H1 (cell line): Measurements from ENCODE around the gene TMEM145. TPM values are rescaled to one million over a fixed set of nuclear protein-coding genes. Genes with fewer than 3 reads are reported as not detected.

Experiments used
- CTCF ChIA-PET: fragments of 300-600 bp; sonication (Branson Sonifier 250); formaldehyde crosslinking; loops from one replicate; lab custom pipeline; 2021; ENCODE audit not compliant: partially characterized antibody; lab: Charles Lee
- POLR2A ChIA-PET: fragments of 300-600 bp; sonication (Branson Sonifier 250); formaldehyde crosslinking; loops from one replicate; lab custom pipeline; 2021; ENCODE audit warnings: inconsistent platforms; ENCODE audit not compliant: partially characterized antibody; lab: Charles Lee
- DNase-seq, 2 experiments: peaks; one replicate each; pipeline versions ENCODE4 v3.0.0 to v3.0.0-alpha.2; 2010 to 2022; ENCODE audit warnings: low spot score in 2 of 2, low read depth in 1 of 2, mixed read lengths in 1 of 2
- FAIRE-seq: peaks from 2 replicates; lab custom pipeline; 2011; peaks lifted over from hg19 to GRCh38; lab: Jason Lieb, UNC
- H2AFZ ChIP-seq: 2 replicates; pipeline ENCODE4 v1.8.1; 2012; ENCODE audit warnings: low read length, inconsistent platforms
- H2AK5ac ChIP-seq: 2 replicates; pipeline ENCODE4 v1.6.1; 2013; ENCODE audit warnings: low read depth, low read length
- H2BK120ac ChIP-seq: replicated peaks from 2 replicates; pipeline ENCODE3; 2013; ENCODE audit warnings: low read depth, low read length, inconsistent platforms
- H2BK12ac ChIP-seq: 2 replicates; pipeline ENCODE4 v1.6.1; 2013; ENCODE audit warnings: low read depth, low read length
- H2BK15ac ChIP-seq: 2 replicates; pipeline ENCODE4 v1.6.1; 2013; ENCODE audit warnings: low read length
- H2BK20ac ChIP-seq: 2 replicates; pipeline ENCODE4 v1.6.1; 2013; ENCODE audit warnings: low read length
- H2BK5ac ChIP-seq: 2 replicates; pipeline ENCODE4 v1.6.1; 2013; ENCODE audit warnings: low read depth, low read length
- H3K14ac ChIP-seq: 2 replicates; pipeline ENCODE4 v1.6.1; 2013; ENCODE audit warnings: inconsistent platforms; ENCODE audit not compliant: insufficient read length
- H3K18ac ChIP-seq: 2 replicates; pipeline ENCODE4 v1.6.1; 2013; ENCODE audit warnings: low read length; ENCODE audit errors: extremely low read depth
- H3K23ac ChIP-seq: 2 replicates; pipeline ENCODE4 v1.6.1; 2013; ENCODE audit warnings: inconsistent platforms; ENCODE audit not compliant: insufficient read length
- H3K23me2 ChIP-seq: 2 replicates; pipeline ENCODE4 v1.6.1; 2013; ENCODE audit warnings: low read depth, low read length
- H3K27ac ChIP-seq: 2 replicates; pipeline ENCODE4 v1.6.1; 2011; ENCODE audit warnings: low read depth, low read length, inconsistent platforms
- H3K27me3 ChIP-seq, 4 experiments: replicated peaks in 1 of 4; 1 replicate in 1 of 4; 2 replicates in 3 of 4; pipeline versions ENCODE4 v1.6.1 to v1.8.1; 2011 to 2013; ENCODE audit warnings: low read length in 3 of 4, mild to moderate bottlenecking in 3 of 4, inconsistent platforms in 2 of 4, mixed read lengths in 2 of 4, moderate library complexity in 1 of 4; ENCODE audit not compliant: control insufficient read depth in 3 of 4, insufficient read depth in 3 of 4; ENCODE audit errors: extremely low read depth in 1 of 4
- H3K36me3 ChIP-seq, 4 experiments: 2 replicates each; pipeline versions ENCODE4 v1.6.1 to v1.8.1; 2011 to 2013; ENCODE audit warnings: mild to moderate bottlenecking in 4 of 4, low read length in 3 of 4, moderate library complexity in 2 of 4, control low read depth in 1 of 4, inconsistent platforms in 1 of 4; ENCODE audit not compliant: insufficient read depth in 4 of 4, control insufficient read depth in 2 of 4
- H3K4ac ChIP-seq: replicated peaks from 2 replicates; pipeline ENCODE3; 2013; ENCODE audit warnings: low read length, low read depth, mixed read lengths, inconsistent platforms; ENCODE audit not compliant: insufficient read length
- H3K4me1 ChIP-seq, 4 experiments: replicated peaks in 1 of 4; 1 replicate in 1 of 4; 2 replicates in 3 of 4; pipeline versions ENCODE4 v1.6.1 to v1.8.1; 2011 to 2013; ENCODE audit warnings: low read length in 3 of 4, inconsistent platforms in 2 of 4, mixed read lengths in 1 of 4; ENCODE audit not compliant: insufficient read depth in 4 of 4, control insufficient read depth in 3 of 4
- H3K4me2 ChIP-seq, 2 experiments: 2 replicates each; pipeline versions ENCODE4 v1.6.1 to v1.8.1; 2011 to 2013; ENCODE audit warnings: low read depth in 2 of 2, low read length in 2 of 2, control low read depth in 1 of 2, inconsistent platforms in 1 of 2, mild to moderate bottlenecking in 1 of 2; ENCODE audit not compliant: insufficient read depth in 1 of 2
- H3K4me3 ChIP-seq, 4 experiments: fragments of 200-600, 300-600 bp in 1 of 4; sonication (generic), shearing (Covaris generic), sonication (Bioruptor Twin) in 1 of 4; 2 replicates each; pipeline versions ENCODE4 v1.5.1 to v1.8.1; 2011 to 2016; ENCODE audit warnings: low read length in 4 of 4, low read depth in 3 of 4, control low read depth in 2 of 4, inconsistent platforms in 2 of 4, mild to moderate bottlenecking in 2 of 4, mixed read lengths in 1 of 4, moderate library complexity in 1 of 4; ENCODE audit not compliant: insufficient read depth in 2 of 4; ENCODE audit errors: extremely low read depth in 1 of 4
- H3K56ac ChIP-seq: replicated peaks from 2 replicates; pipeline ENCODE3; 2013; ENCODE audit warnings: low read depth, mild to moderate bottlenecking, mixed read lengths, low read length, inconsistent platforms; ENCODE audit not compliant: insufficient read length
- H3K79me1 ChIP-seq: 2 replicates; pipeline ENCODE4 v1.6.1; 2013; ENCODE audit warnings: low read depth, low read length, control low read depth
- H3K79me2 ChIP-seq, 2 experiments: 2 replicates each; pipeline versions ENCODE4 v1.6.1 to v1.8.1; 2012 to 2013; ENCODE audit warnings: low read length in 2 of 2, mild to moderate bottlenecking in 2 of 2, inconsistent platforms in 1 of 2; ENCODE audit not compliant: insufficient read depth in 2 of 2, control insufficient read depth in 1 of 2
- H3K9ac ChIP-seq, 4 experiments: replicated peaks in 1 of 4; 1 replicate in 1 of 4; 2 replicates in 3 of 4; pipeline versions ENCODE4 v1.6.1 to v1.8.1; 2011 to 2013; ENCODE audit warnings: low read depth in 3 of 4, low read length in 3 of 4, control low read depth in 2 of 4, mild to moderate bottlenecking in 2 of 4, moderate library complexity in 2 of 4, inconsistent platforms in 1 of 4; ENCODE audit errors: extremely low read depth in 1 of 4
- H3K9me3 ChIP-seq, 2 experiments: 2 replicates each; pipeline versions ENCODE4 v1.6.1 to v1.8.1; 2012 to 2013; ENCODE audit warnings: mild to moderate bottlenecking in 2 of 2, moderate library complexity in 2 of 2, control low read depth in 1 of 2, inconsistent platforms in 1 of 2, low read depth in 1 of 2, low read length in 1 of 2, mixed read lengths in 1 of 2; ENCODE audit not compliant: insufficient read depth in 2 of 2
- H4K20me1 ChIP-seq, 2 experiments: replicated peaks in 1 of 2; 2 replicates each; pipeline versions ENCODE3 to v1.8.1; 2011 to 2013; ENCODE audit warnings: inconsistent platforms in 2 of 2, low read length in 2 of 2, mild to moderate bottlenecking in 1 of 2; ENCODE audit not compliant: insufficient read depth in 2 of 2, control insufficient read depth in 1 of 2
- H4K5ac ChIP-seq: 2 replicates; pipeline ENCODE4 v1.6.1; 2013; ENCODE audit warnings: low read length, low read depth, mixed read lengths, inconsistent platforms; ENCODE audit not compliant: insufficient read length
- H4K8ac ChIP-seq: 2 replicates; pipeline ENCODE4 v1.8.0; 2013; ENCODE audit warnings: mild to moderate bottlenecking, moderate library complexity, low read length, inconsistent platforms; ENCODE audit not compliant: insufficient read depth; ENCODE audit errors: extremely low read depth
- H4K91ac ChIP-seq: replicated peaks from 2 replicates; pipeline ENCODE3; 2013; ENCODE audit warnings: low read length, mixed read lengths, inconsistent platforms; ENCODE audit not compliant: insufficient read length
- ATF3 ChIP-seq: IDR thresholded peaks from 2 replicates; pipeline ENCODE4 v1.6.1; 2011; ENCODE audit warnings: low read depth, mild to moderate bottlenecking, low read length; ENCODE audit not compliant: insufficient read depth
- CEBPB ChIP-seq: IDR thresholded peaks from 2 replicates; pipeline ENCODE4 v1.6.1; 2012; ENCODE audit warnings: low read depth, low read length
- CTBP2 ChIP-seq: IDR thresholded peaks from 2 replicates; pipeline ENCODE4 v1.7.0; 2011; ENCODE audit warnings: borderline replicate concordance, mild to moderate bottlenecking, moderate library complexity, mixed read lengths, low read length; ENCODE audit not compliant: insufficient read depth, insufficient read length
- GTF2F1 ChIP-seq: IDR thresholded peaks from 2 replicates; pipeline ENCODE4 v1.6.1; 2012; ENCODE audit warnings: low read depth, low read length, improper control_type of control experiment, borderline replicate concordance
- POLR2A ChIP-seq, 2 experiments: IDR thresholded peaks; 1 replicate in 1 of 2; 2 replicates in 1 of 2; pipeline ENCODE4 v1.6.1; 2011; ENCODE audit warnings: low read depth in 2 of 2, low read length in 2 of 2, mild to moderate bottlenecking in 2 of 2; ENCODE audit errors: control extremely low read depth in 1 of 2
- SIX5 ChIP-seq: IDR thresholded peaks from 2 replicates; pipeline ENCODE4 v1.6.1; 2011; ENCODE audit warnings: mild to moderate bottlenecking, low read depth, low read length
- WGBS, 2 experiments: shearing (Covaris generic) in 1 of 2; methylation state at CpG; one replicate each; pipeline versions ENCODE4 v1.1.6 to v1.1.7; 2013 to 2015; ENCODE audit warnings: low lambda C conversion rate in 2 of 2, mixed read lengths in 2 of 2, inconsistent platforms in 1 of 2, low coverage in 1 of 2, missing lambda C conversion rate in 1 of 2; ENCODE audit not compliant: insufficient replicate concordance in 2 of 2, insufficient coverage in 1 of 2, insufficient read length in 1 of 2; ENCODE audit errors: extremely low coverage in 1 of 2, missing lambda C conversion rate in 1 of 2; 5-methylcytosine and 5-hydroxymethylcytosine counted together
- polyA plus RNA-seq, 7 experiments: library from polyadenylated mRNA; depleted of rRNA in 3 of 7; stranded (reverse) in 5 of 7; unstranded in 2 of 7; fragments of >200 nt in 5 of 7; fragments of 200-250 nt in 2 of 7; gene quantifications; 1 replicate in 5 of 7; 2 replicates in 1 of 7; 4 replicates in 1 of 7; pipeline versions ENCODE4 v1.2.1 to v1.2.3, GENCODE V29; 2011 to 2013; ENCODE audit warnings: missing spikeins in 2 of 7, mixed read lengths in 2 of 7
- total RNA-seq: library from RNA; stranded (reverse); fragmentation: NEBNext Ultra II Directional; extraction: Animal tissue kit (Norgen Biotek cat#: 25700); gene quantifications from 2 replicates; pipeline ENCODE4 v1.2.1, GENCODE V29; 2021
- TF ChIP-seq, protein P1 (sequence below), 3 experiments: IDR thresholded peaks; 1 replicate in 2 of 3; 2 replicates in 1 of 3; pipeline versions ENCODE4 v1.5.1 to v1.6.1; 2011; ENCODE audit warnings: low read length in 3 of 3, mild to moderate bottlenecking in 3 of 3, inconsistent platforms in 2 of 3, low read depth in 1 of 3, moderate library complexity in 1 of 3; ENCODE audit not compliant: insufficient read depth in 1 of 3; ENCODE audit errors: control extremely low read depth in 1 of 3

TMEM145 gene
- total and polyA plus RNA-seq, 2 of the 8 experiments (the other 6 are each of a cell fraction or from before 2014, with no cell fraction given), result 2.3 to 4.7 TPM

DNA sequence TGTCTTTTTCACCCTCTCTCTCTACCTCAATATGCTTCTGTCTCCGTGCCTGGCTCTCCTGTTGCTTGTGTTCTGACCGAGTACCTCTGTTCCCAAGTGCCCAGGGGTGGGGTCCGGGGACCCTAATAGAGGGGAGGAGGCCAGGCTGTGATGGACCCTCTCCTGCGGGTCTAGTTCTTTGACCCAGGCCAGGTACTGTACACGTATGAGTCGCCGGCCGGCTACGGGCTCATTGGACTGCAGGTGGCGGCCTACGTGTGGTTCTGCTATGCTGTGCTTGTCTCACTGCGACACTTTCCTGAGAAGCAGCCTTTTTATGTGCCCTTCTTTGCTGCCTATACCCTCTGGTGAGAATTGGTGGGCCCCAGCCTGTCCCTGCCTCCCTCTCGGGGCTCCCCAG lies 4.4 kb downstream of the TMEM145 start:
- no peak overlapping the region for H3K4me3 ChIP-seq
- 87% methylated on average over 7 of the region's 13 CpGs; no CpG with 5 or more reads in 1 of the 2 experiments for WGBS, 2 experiments
- no peak for DNase-seq
- H4K8ac ChIP-seq, result no peak overlapping the region; the same call in 1 of the 2 replicates
- no peaks in the 10 kb centered on the region for H3K36me3 ChIP-seq
- H4K5ac ChIP-seq, result no peak overlapping the region
- no peak overlapping the region for H3K18ac ChIP-seq
- ChIA-PET POLR2A (no interaction called here), CTCF (interaction anchor here (1.0 kb wide), 1 partner anchor 14 kb away, joined by 3 read pairs; no protein-coding TSS in a partner anchor)
- H3K23ac ChIP-seq, result no peak overlapping the region
- peaks cover 6% of the 10 kb centered on the region; the same call in 1 of the 2 replicates for H3K23me2 ChIP-seq
- H2BK5ac ChIP-seq, result no peak overlapping the region
- H2BK12ac ChIP-seq, result no peak overlapping the region
- H2BK20ac ChIP-seq, result no peak overlapping the region
- no peak overlapping the region for H3K4me2 ChIP-seq
- H2BK15ac ChIP-seq, result 0 out of 2 replicates have a peak overlapping the region, but pooled peaks have one; percentile 72
- no peak overlapping the region for H3K56ac ChIP-seq
- H3K79me1 ChIP-seq, result no peaks in the 10 kb centered on the region
- no peak overlapping the region for H3K9ac ChIP-seq
- TF ChIP-seq ATF3 (no peak), CEBPB (no peak), CTBP2 (no peak), POLR2A (IDR thresholded peaks at IDR 0.05; ENCODE audit: control extremely low read depth in 1 of 2, low read depth in 2 of 2, low read length in 2 of 2) (no peak), SIX5 (no peak), GTF2F1 (no peak)
- TF ChIP-seq, protein P1, sequence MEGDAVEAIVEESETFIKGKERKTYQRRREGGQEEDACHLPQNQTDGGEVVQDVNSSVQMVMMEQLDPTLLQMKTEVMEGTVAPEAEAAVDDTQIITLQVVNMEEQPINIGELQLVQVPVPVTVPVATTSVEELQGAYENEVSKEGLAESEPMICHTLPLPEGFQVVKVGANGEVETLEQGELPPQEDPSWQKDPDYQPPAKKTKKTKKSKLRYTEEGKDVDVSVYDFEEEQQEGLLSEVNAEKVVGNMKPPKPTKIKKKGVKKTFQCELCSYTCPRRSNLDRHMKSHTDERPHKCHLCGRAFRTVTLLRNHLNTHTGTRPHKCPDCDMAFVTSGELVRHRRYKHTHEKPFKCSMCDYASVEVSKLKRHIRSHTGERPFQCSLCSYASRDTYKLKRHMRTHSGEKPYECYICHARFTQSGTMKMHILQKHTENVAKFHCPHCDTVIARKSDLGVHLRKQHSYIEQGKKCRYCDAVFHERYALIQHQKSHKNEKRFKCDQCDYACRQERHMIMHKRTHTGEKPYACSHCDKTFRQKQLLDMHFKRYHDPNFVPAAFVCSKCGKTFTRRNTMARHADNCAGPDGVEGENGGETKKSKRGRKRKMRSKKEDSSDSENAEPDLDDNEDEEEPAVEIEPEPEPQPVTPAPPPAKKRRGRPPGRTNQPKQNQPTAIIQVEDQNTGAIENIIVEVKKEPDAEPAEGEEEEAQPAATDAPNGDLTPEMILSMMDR (IDR thresholded peaks at IDR 0.05; ENCODE audit: control extremely low read depth in 1 of 3, insufficient read depth in 1 of 3, low read depth in 1 of 3, low read length in 3 of 3), result peak in 2 of 3 experiments; percentile 7 to 15; a peak in 2 of 4 replicates
- peaks cover 0 to 19% (median 12%) of the 10 kb centered on the region in 4 experiments; a peak in 5 of 7 replicates for H3K27me3 ChIP-seq
- no peak overlapping the region for H2AK5ac ChIP-seq
- no peak overlapping the region for H2AFZ ChIP-seq
- H3K79me2 ChIP-seq, result no peaks in the 10 kb centered on the region
- H3K4ac ChIP-seq, result no peak overlapping the region
- no peaks in the 10 kb centered on the region for H4K20me1 ChIP-seq
- no peak overlapping the region for H3K27ac ChIP-seq
- no peak overlapping the region for H3K14ac ChIP-seq
- H4K91ac ChIP-seq, result no peak overlapping the region
- no peak for FAIRE-seq
- no peak overlapping the region for H2BK120ac ChIP-seq
- peaks cover 0 to 6% (median 2%) of the 10 kb centered on the region in 4 experiments; a peak in 2 of 7 replicates for H3K4me1 ChIP-seq
- no peaks in the 10 kb centered on the region for H3K9me3 ChIP-seq
